Measurements from ENCODE around the gene PAPPA. TPM values are rescaled to one million over a fixed set of nuclear protein-coding genes. Genes with fewer than 3 reads are reported as not detected.

The PAPPA gene
- total RNA-seq, 1 experiment from 2014 or later = 3.9 TPM

DNA sequence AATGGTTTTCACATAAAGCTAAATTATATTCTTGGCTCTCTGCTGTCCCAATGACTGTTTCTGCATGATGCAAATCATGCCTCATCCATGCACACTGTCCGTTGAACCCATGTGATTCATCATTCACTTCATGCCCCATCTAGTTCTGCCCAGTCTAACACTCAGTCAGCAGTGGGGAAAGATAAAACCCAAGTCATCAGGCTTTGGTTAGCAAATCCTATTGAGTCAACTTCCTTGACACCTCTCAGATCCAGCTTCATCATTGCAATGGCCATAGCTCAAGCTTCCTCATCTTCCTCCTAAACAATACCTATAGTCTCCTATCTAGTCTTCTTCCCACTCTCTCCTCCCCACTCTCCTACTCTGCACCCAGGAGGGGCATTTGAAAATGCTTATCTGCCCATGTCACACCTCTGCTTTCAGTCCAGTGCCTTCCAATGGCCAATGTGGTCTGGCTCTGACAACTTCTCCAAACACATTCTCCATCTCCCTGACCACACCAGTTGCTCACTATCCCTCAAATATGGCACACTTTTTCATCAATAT, 267.5 kb downstream of the PAPPA start:
- H3K4me1 ChIP-seq (replicated peaks; ENCODE audit: insufficient read depth) = no peaks in the 10 kb centered on the region
- H4K20me1 ChIP-seq (ENCODE audit: insufficient read depth) = no peaks in the 10 kb centered on the region
- intact Hi-C loops (cut with micrococcal nuclease; ENCODE audit: unreplicated experiment) = loop anchor here (10.0 kb wide), 1 partner anchor 124 kb away; no protein-coding TSS in a partner anchor
- H2AFZ ChIP-seq = no peak overlapping the region
- ChIA-PET CTCF (interaction anchor here (0.6 kb wide), 1 partner anchor 137 kb away, joined by 3 read pairs; no protein-coding TSS in a partner anchor), POLR2A (ENCODE audit: unreplicated experiment) (no interaction called here)
- no peak overlapping the region for H3K4me3 ChIP-seq
- no peak overlapping the region for H3K4me2 ChIP-seq
- TF ChIP-seq, protein P1, sequence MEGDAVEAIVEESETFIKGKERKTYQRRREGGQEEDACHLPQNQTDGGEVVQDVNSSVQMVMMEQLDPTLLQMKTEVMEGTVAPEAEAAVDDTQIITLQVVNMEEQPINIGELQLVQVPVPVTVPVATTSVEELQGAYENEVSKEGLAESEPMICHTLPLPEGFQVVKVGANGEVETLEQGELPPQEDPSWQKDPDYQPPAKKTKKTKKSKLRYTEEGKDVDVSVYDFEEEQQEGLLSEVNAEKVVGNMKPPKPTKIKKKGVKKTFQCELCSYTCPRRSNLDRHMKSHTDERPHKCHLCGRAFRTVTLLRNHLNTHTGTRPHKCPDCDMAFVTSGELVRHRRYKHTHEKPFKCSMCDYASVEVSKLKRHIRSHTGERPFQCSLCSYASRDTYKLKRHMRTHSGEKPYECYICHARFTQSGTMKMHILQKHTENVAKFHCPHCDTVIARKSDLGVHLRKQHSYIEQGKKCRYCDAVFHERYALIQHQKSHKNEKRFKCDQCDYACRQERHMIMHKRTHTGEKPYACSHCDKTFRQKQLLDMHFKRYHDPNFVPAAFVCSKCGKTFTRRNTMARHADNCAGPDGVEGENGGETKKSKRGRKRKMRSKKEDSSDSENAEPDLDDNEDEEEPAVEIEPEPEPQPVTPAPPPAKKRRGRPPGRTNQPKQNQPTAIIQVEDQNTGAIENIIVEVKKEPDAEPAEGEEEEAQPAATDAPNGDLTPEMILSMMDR (conservative IDR thresholded peaks at IDR 0.05) = no peak
- TF ChIP-seq EZH2 (IDR thresholded peaks at IDR 0.05; ENCODE audit: low read depth) = no peak
- no peaks in the 10 kb centered on the region for H3K9me2 ChIP-seq (ENCODE audit: insufficient read depth)
- no peak overlapping the region for H3K27ac ChIP-seq
- BruUV-seq (replicated peaks) = no TSS peak
- no peaks in the 10 kb centered on the region for H3K79me2 ChIP-seq (ENCODE audit: low read depth)
- H3F3A ChIP-seq (ENCODE audit: insufficient read depth, low read depth) = no peaks in the 10 kb centered on the region
- DNase-seq = no peak
- no peaks in the 10 kb centered on the region for H3K27me3 ChIP-seq (ENCODE audit: insufficient read depth, low read depth)
- no peaks in the 10 kb centered on the region for H3K9me3 ChIP-seq (ENCODE audit: insufficient read depth, low read depth)
- no peaks in the 10 kb centered on the region for H3K36me3 ChIP-seq (ENCODE audit: low read depth)

DNA sequence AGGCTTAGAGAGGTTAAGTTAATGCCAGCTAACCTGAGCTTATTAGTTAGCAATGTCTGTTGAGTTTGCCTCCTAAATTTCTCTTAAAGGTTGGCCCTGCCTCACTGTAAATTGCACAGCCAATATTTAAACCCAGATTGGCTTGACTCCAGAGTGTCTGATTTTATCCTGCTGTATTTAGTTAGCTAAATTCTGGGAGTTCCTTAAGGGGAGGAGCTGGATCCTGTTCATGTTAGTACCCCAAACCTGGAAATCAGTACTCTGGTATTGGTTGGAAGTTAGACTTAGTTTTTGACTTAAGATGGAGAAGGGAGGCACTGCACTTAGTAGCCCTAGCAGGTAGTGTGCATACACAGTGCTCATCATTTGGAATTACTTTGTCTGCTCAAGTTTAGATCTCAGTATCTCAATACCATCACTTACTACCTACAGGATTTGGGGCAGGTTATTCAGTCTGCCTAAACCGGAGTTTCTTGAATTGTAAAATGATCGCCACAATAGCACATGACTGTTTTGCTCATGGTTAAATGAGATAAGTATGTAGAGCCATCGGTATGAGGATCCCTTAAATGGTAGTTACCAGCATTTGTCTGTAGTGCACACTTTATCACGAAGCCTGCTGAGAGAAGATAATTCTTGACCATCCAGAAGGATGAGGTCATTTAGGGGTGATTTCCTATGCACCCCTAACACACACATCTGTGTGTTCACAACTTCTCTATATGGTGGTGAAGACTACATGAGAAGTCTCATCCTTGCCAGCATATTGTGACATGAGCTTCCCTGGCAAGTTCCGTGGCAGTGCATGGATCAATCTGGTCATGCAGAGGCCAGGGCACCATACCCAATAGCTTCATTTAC, 268.8 kb downstream of the PAPPA start:
- Histone ChIP-seq H3F3A (ENCODE audit: insufficient read depth, low read depth) (no peaks in the 10 kb centered on the region), H3K4me3 (no peak overlapping the region), H3K36me3 (ENCODE audit: low read depth) (no peaks in the 10 kb centered on the region), H3K9me2 (ENCODE audit: insufficient read depth) (no peaks in the 10 kb centered on the region), H3K9me3 (ENCODE audit: insufficient read depth, low read depth) (no peaks in the 10 kb centered on the region), H3K27ac (no peak overlapping the region), H4K20me1 (ENCODE audit: insufficient read depth) (no peaks in the 10 kb centered on the region), H3K4me2 (no peak overlapping the region), H3K79me2 (ENCODE audit: low read depth) (no peaks in the 10 kb centered on the region), H3K27me3 (ENCODE audit: insufficient read depth, low read depth) (no peaks in the 10 kb centered on the region), H2AFZ (no peak overlapping the region), H3K4me1 (replicated peaks; ENCODE audit: insufficient read depth) (no peaks in the 10 kb centered on the region)
- POLR2A ChIA-PET (ENCODE audit: unreplicated experiment) = no interaction called here
- CTCF ChIA-PET = no interaction called here
- BruUV-seq (replicated peaks) = no TSS peak
- DNase-seq = no peak
- no peak for TF ChIP-seq EZH2 (IDR thresholded peaks at IDR 0.05; ENCODE audit: low read depth)
- TF ChIP-seq, protein P1 (conservative IDR thresholded peaks at IDR 0.05) = no peak
- intact Hi-C loops (cut with micrococcal nuclease; ENCODE audit: unreplicated experiment) = loop anchor here (10.0 kb wide), 1 partner anchor 122 kb away; no protein-coding TSS in a partner anchor

DNA sequence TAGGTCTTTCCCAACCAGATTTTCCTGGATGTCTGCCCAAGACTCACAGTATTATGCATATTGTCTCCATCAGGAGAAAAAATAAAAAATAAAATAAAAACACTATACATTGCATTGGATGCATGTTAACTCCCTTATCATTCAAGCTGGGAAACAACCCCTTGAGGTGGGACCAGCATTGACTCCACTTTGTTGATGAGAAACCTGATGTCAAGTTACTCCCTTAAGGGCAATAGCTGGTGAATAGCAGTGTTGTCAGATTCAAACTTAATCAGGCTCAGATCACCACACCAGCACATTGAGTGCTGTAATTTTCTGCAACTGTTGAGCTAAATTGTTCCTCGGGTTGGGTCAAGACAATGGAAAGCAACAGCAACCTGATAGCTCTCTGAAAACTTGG, 269.6 kb downstream of the PAPPA start:
- intact Hi-C loops (cut with micrococcal nuclease; ENCODE audit: unreplicated experiment) = loop anchor here (10.0 kb wide), 1 partner anchor 122 kb away; no protein-coding TSS in a partner anchor
- no peaks in the 10 kb centered on the region for H3K4me1 ChIP-seq (replicated peaks; ENCODE audit: insufficient read depth)
- ChIA-PET POLR2A (ENCODE audit: unreplicated experiment) (no interaction called here), CTCF (no interaction called here)
- H3K27ac ChIP-seq = no peak overlapping the region
- TF ChIP-seq EZH2 (IDR thresholded peaks at IDR 0.05; ENCODE audit: low read depth) = no peak
- TF ChIP-seq, protein P1 (conservative IDR thresholded peaks at IDR 0.05) = no peak
- H3K4me2 ChIP-seq = no peak overlapping the region
- no peak overlapping the region for H3K4me3 ChIP-seq
- no peaks in the 10 kb centered on the region for H3K27me3 ChIP-seq (ENCODE audit: insufficient read depth, low read depth)
- no peaks in the 10 kb centered on the region for H3K9me2 ChIP-seq (ENCODE audit: insufficient read depth)
- no peaks in the 10 kb centered on the region for H4K20me1 ChIP-seq (ENCODE audit: insufficient read depth)
- no peaks in the 10 kb centered on the region for H3K36me3 ChIP-seq (ENCODE audit: low read depth)
- DNase-seq = no peak
- H3F3A ChIP-seq (ENCODE audit: insufficient read depth, low read depth) = no peaks in the 10 kb centered on the region
- H3K79me2 ChIP-seq (ENCODE audit: low read depth) = no peaks in the 10 kb centered on the region
- no peak overlapping the region for H2AFZ ChIP-seq
- H3K9me3 ChIP-seq (ENCODE audit: insufficient read depth, low read depth) = no peaks in the 10 kb centered on the region
- BruUV-seq (replicated peaks) = no TSS peak

All from PC-9 (cell line).